GM23338 (cell line): ENCODE measurements around the gene RPL37A. TPM values are rescaled to one million over a fixed set of nuclear protein-coding genes. Genes with fewer than 3 reads are reported as not detected.

Experiments used
- ATAC-seq: fragments of 200-7000 bp; cut with Tn5 transposase; 3 replicates; pipeline ENCODE4 v1.9.1; 2020
- DNase-seq: peaks from one replicate; pipeline ENCODE4 v3.0.0-alpha.2; 2015; ENCODE audit warnings: low spot score
- H2AFZ ChIP-seq: fragments of 200-600 bp; sonication (generic); 2 replicates; pipeline ENCODE4 v1.8.0; 2016; ENCODE audit warnings: antibody characterized with exemption, mild to moderate bottlenecking, moderate library complexity
- H3F3A ChIP-seq: fragments of 200-600 bp; sonication (generic); replicated peaks from 2 replicates; pipeline ENCODE4 v1.8.0; 2017; ENCODE audit warnings: antibody characterized with exemption, mixed run types, low read depth
- H3K27ac ChIP-seq: fragments of 200-600 bp; sonication (generic); 2 replicates; pipeline ENCODE4 v1.6.1; 2016; ENCODE audit warnings: low read depth
- H3K27me3 ChIP-seq: fragments of 200-600 bp; sonication (generic); 2 replicates; pipeline ENCODE4 v1.8.0; 2016; ENCODE audit warnings: mild to moderate bottlenecking, mixed run types, moderate library complexity; ENCODE audit not compliant: insufficient read depth
- H3K36me3 ChIP-seq: fragments of 200-600 bp; sonication (generic); 2 replicates; pipeline ENCODE4 v1.8.0; 2016; ENCODE audit warnings: mild to moderate bottlenecking; ENCODE audit not compliant: insufficient read depth
- H3K4me1 ChIP-seq: fragments of 200-600 bp; sonication (generic); 2 replicates; pipeline ENCODE4 v1.8.0; 2016; ENCODE audit warnings: mild to moderate bottlenecking, moderate library complexity; ENCODE audit not compliant: insufficient read depth
- H3K4me2 ChIP-seq: fragments of 200-600 bp; sonication (generic); 2 replicates; pipeline ENCODE4 v1.7.1; 2017; ENCODE audit warnings: mixed run types
- H3K4me3 ChIP-seq: fragments of 200-600 bp; sonication (generic); 2 replicates; pipeline ENCODE4 v1.6.1; 2016; ENCODE audit warnings: mixed run types
- H3K79me2 ChIP-seq: fragments of 200-600 bp; sonication (generic); replicated peaks from 2 replicates; pipeline ENCODE4 v1.8.0; 2017; ENCODE audit warnings: mild to moderate bottlenecking; ENCODE audit not compliant: insufficient read depth
- H3K9me2 ChIP-seq: fragments of 200-600 bp; sonication (generic); 2 replicates; pipeline ENCODE4 v1.8.0; 2017; ENCODE audit not compliant: insufficient read depth
- H4K20me1 ChIP-seq: fragments of 200-600 bp; sonication (generic); replicated peaks from 2 replicates; pipeline ENCODE4 v1.8.0; 2017; ENCODE audit warnings: mild to moderate bottlenecking; ENCODE audit not compliant: insufficient read depth
- H3K27ac Mint-ChIP-seq: 2 replicates; pipeline ENCODE4 v1.8.0; 2020; ENCODE audit warnings: inconsistent platforms, mild to moderate bottlenecking, moderate library complexity, mixed read lengths
- H3K27me3 Mint-ChIP-seq: 3 replicates; pipeline ENCODE4 v1.8.0; 2022; ENCODE audit warnings: low read depth, mild to moderate bottlenecking, moderate library complexity, mixed read lengths, inconsistent platforms; ENCODE audit not compliant: insufficient read depth, poor library complexity
- H3K36me3 Mint-ChIP-seq: 3 replicates; pipeline ENCODE4 v1.8.0; 2021; ENCODE audit warnings: low read depth, mild to moderate bottlenecking, inconsistent platforms, moderate library complexity, mixed read lengths
- H3K4me1 Mint-ChIP-seq: 3 replicates; pipeline ENCODE4 v1.8.0; 2020; ENCODE audit warnings: mild to moderate bottlenecking, inconsistent platforms, mixed read lengths
- H3K4me3 Mint-ChIP-seq: 3 replicates; pipeline ENCODE4 v1.8.0; 2021; ENCODE audit warnings: moderate library complexity, mild to moderate bottlenecking, inconsistent platforms, mixed read lengths
- H3K9me3 Mint-ChIP-seq: 3 replicates; pipeline ENCODE4 v1.8.0; 2020; ENCODE audit warnings: moderate library complexity, mild to moderate bottlenecking, inconsistent platforms, mixed read lengths
- CREB1 ChIP-seq: fragments of 250-450 bp; sonication (Bioruptor Pico); IDR thresholded peaks from 2 replicates; pipeline ENCODE4 v1.5.0; 2020; ENCODE audit warnings: low read depth, mild to moderate bottlenecking, moderate library complexity
- ETS1 ChIP-seq: IDR thresholded peaks from 2 replicates; pipeline ENCODE4 v1.6.1; 2016; ENCODE audit warnings: antibody characterized with exemption
- EZH2 ChIP-seq: fragments of 200-600 bp; sonication (generic); IDR thresholded peaks from one replicate; pipeline ENCODE4 v1.8.0; 2017; ENCODE audit warnings: antibody characterized with exemption, mild to moderate bottlenecking, low read depth; ENCODE audit not compliant: unreplicated experiment
- EZH2phosphoT487 ChIP-seq: fragments of 200-600 bp; sonication (generic); IDR thresholded peaks from one replicate; pipeline ENCODE4 v1.8.1; 2018; ENCODE audit warnings: antibody characterized with exemption; ENCODE audit not compliant: unreplicated experiment
- JUNB ChIP-seq: IDR thresholded peaks from one replicate; pipeline ENCODE4 v1.6.1; 2016; ENCODE audit warnings: antibody characterized with exemption; ENCODE audit not compliant: unreplicated experiment
- NANOG ChIP-seq: IDR thresholded peaks from 2 replicates; pipeline ENCODE4 v1.6.1; 2016; ENCODE audit warnings: antibody characterized with exemption, borderline replicate concordance
- POLR2AphosphoS5 ChIP-seq: IDR thresholded peaks from 2 replicates; pipeline ENCODE4 v1.6.1; 2016; ENCODE audit warnings: antibody characterized with exemption, low read depth
- REST ChIP-seq: IDR thresholded peaks from one replicate; pipeline ENCODE4 v1.6.1; 2018; ENCODE audit warnings: antibody characterized with exemption; ENCODE audit not compliant: unreplicated experiment
- STAT1 ChIP-seq: IDR thresholded peaks from one replicate; pipeline ENCODE4 v1.6.1; 2016; ENCODE audit warnings: antibody characterized with exemption; ENCODE audit not compliant: unreplicated experiment
- ZNF114 ChIP-seq: fragments of 250-450 bp; sonication (Bioruptor Pico); IDR thresholded peaks from 2 replicates; pipeline ENCODE4 v1.5.0; 2020; ENCODE audit warnings: mild to moderate bottlenecking, moderate library complexity
- ZNF331 ChIP-seq: fragments of 250-450 bp; sonication (Bioruptor Pico); IDR thresholded peaks from 2 replicates; pipeline ENCODE4 v1.5.0; 2020; ENCODE audit warnings: low read depth, mild to moderate bottlenecking, moderate library complexity
- ZNF462 ChIP-seq: fragments of 250-450 bp; sonication (Bioruptor Pico); IDR thresholded peaks from 2 replicates; pipeline ENCODE4 v1.5.0; 2020; ENCODE audit warnings: mild to moderate bottlenecking, moderate library complexity
- polyA plus RNA-seq: library from polyadenylated mRNA; unstranded; fragments of >200 nt; fragmentation: Nextera tagmentation; extraction: Ambion mirVana; gene quantifications from 2 replicates; pipeline ENCODE4 v1.2.1, GENCODE V29; 2016
- total RNA-seq: library from RNA; depleted of rRNA; stranded (reverse); fragments of >200 nt; shearing (Covaris generic); gene quantifications from 2 replicates; pipeline ENCODE4 v1.2.3, GENCODE V29; 2014
- TF ChIP-seq, protein P1 (sequence below), 2 experiments: fragments of 200-600 bp in 1 of 2; sonication (generic) in 1 of 2; conservative IDR thresholded peaks; 2 replicates each; pipeline versions ENCODE4 v1.5.1 to v1.6.1; 2016 to 2017; ENCODE audit warnings: antibody characterized with exemption in 2 of 2, low read depth in 2 of 2, mild to moderate bottlenecking in 2 of 2, moderate library complexity in 1 of 2

Gene RPL37A
- total and polyA plus RNA-seq, 2 experiments from 2014 or later, result 1,118 to 5,036 TPM

GRCh38 chr2:216475767-216476166 is 22.9 kb upstream of the RPL37A start:
- Histone ChIP-seq H3K4me3 (no peak overlapping the region), H3K36me3 (no peaks in the 10 kb centered on the region), H3K9me2 (no peaks in the 10 kb centered on the region), H3K4me2 (no peak overlapping the region), H2AFZ (no peak overlapping the region), H3K27me3 (no peaks in the 10 kb centered on the region), H3F3A (no peaks in the 10 kb centered on the region), H3K79me2 (no peaks in the 10 kb centered on the region), H4K20me1 (no peaks in the 10 kb centered on the region), H3K27ac (no peak overlapping the region), H3K4me1 (peaks cover 6% of the 10 kb centered on the region; the same call in 1 of the 2 replicates)
- Mint-ChIP-seq H3K9me3 (no peaks in the 10 kb centered on the region), H3K27me3 (no peaks in the 10 kb centered on the region), H3K4me1 (peaks cover 9% of the 10 kb centered on the region), H3K4me3 (no peak overlapping the region), H3K36me3 (no peaks in the 10 kb centered on the region; the same call in 2 of the 3 replicates), H3K27ac (no peak overlapping the region)
- ATAC-seq (no peak), DNase-seq (no peak)
- no peak for TF ChIP-seq EZH2phosphoT487
- TF ChIP-seq, protein P1, sequence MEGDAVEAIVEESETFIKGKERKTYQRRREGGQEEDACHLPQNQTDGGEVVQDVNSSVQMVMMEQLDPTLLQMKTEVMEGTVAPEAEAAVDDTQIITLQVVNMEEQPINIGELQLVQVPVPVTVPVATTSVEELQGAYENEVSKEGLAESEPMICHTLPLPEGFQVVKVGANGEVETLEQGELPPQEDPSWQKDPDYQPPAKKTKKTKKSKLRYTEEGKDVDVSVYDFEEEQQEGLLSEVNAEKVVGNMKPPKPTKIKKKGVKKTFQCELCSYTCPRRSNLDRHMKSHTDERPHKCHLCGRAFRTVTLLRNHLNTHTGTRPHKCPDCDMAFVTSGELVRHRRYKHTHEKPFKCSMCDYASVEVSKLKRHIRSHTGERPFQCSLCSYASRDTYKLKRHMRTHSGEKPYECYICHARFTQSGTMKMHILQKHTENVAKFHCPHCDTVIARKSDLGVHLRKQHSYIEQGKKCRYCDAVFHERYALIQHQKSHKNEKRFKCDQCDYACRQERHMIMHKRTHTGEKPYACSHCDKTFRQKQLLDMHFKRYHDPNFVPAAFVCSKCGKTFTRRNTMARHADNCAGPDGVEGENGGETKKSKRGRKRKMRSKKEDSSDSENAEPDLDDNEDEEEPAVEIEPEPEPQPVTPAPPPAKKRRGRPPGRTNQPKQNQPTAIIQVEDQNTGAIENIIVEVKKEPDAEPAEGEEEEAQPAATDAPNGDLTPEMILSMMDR (conservative IDR thresholded peaks at IDR 0.05; ENCODE audit: low read depth in 2 of 2), result no peak
- TF ChIP-seq ZNF331 (CRISPR knock-in tag), result no peak
- no peak for TF ChIP-seq STAT1
- TF ChIP-seq NANOG, result no peak
- TF ChIP-seq EZH2, result no peak
- no peak for TF ChIP-seq JUNB
- TF ChIP-seq POLR2AphosphoS5, result no peak
- TF ChIP-seq ZNF462 (CRISPR knock-in tag), result no peak
- TF ChIP-seq ETS1, result no peak
- no peak for TF ChIP-seq CREB1 (CRISPR knock-in tag)
- TF ChIP-seq ZNF114 (CRISPR knock-in tag), result no peak
- TF ChIP-seq REST, result no peak
